Left forelimb (tissue), 1 donor: ENCODE data around the gene SDHAF1.
"Not testable (repeated sequence)": the region's sequence is repeated elsewhere in the genome, so short reads cannot be mapped to it uniquely, and the experiment has no call there.

ENCODE experiments used
- DNase-seq: peaks from one replicate; pipeline ENCODE4 v3.0.0-alpha.2; 2018; ENCODE audit warnings: low spot score

The SDHAF1 gene

GRCh38 chr19:36014012-36014924, 19.3 kb downstream of the SDHAF1 start, which contains the start of gene ALKBH6:
ALKBH6 (minus strand) TSS chr19:36014213; CDS start chr19:36013397, 816 bp downstream.
- DNase-seq = peak; percentile 100

GRCh38 chr19:36019061-36019670, 24.2 kb downstream of the SDHAF1 start:
- no peak for DNase-seq

GRCh38 chr19:36023432-36023831, 28.4 kb downstream of the SDHAF1 start:
- DNase-seq = no peak

GRCh38 chr19:36025541-36025940, 30.6 kb downstream of the SDHAF1 start:
- no peak for DNase-seq

GRCh38 chr19:36026091-36026876, 31.3 kb downstream of the SDHAF1 start:
- DNase-seq = no peak

- DNase-seq = no peak
Measured at GRCh38 chr19:36027696-36028095, 32.7 kb downstream of the SDHAF1 start.

- no peak for DNase-seq
Measured at GRCh38 chr19:36028313-36029041, 33.5 kb downstream of the SDHAF1 start.

GRCh38 chr19:36030264-36031148, 35.5 kb downstream of the SDHAF1 start:
- DNase-seq = no peak

- no peak for DNase-seq
Measured at GRCh38 chr19:36031308-36031707, 36.3 kb downstream of the SDHAF1 start.

GRCh38 chr19:36032251-36033104, 37.5 kb downstream of the SDHAF1 start, which contains the start of gene CLIP3:
CLIP3 (minus strand) TSS chr19:36032873; CDS start chr19:36032357, 516 bp downstream.
- peak; percentile 88 for DNase-seq

- no peak for DNase-seq
Measured at GRCh38 chr19:36040495-36040894, 45.5 kb downstream of the SDHAF1 start.

GRCh38 chr19:36041092-36041491, 46.1 kb downstream of the SDHAF1 start:
- not testable (repeated sequence) for DNase-seq

- no peak for DNase-seq
Measured at GRCh38 chr19:36041831-36042230, 46.8 kb downstream of the SDHAF1 start.

GRCh38 chr19:36043952-36044351, 49.0 kb downstream of the SDHAF1 start:
- DNase-seq = no peak
